ENCODE results near the gene CCDC120.

The CCDC120 gene

DNA sequence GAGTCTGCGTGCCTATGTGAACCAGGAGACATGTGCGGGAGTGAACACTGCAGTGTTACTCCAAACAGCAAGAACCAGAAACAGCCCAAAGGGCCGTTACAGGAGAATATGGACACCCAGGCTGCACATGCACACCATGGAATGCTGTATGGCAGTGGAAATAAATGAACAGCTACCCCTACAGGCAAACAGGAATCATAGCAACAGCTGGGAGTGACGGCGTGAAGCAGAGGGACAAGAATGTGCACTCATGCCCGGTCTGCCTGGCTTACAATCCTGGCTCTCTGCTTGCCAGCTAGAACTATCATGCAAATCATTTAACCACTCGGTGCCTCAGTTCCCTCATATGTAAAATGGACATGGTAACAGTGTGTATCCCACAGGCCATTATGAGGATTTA, 48.1 kb downstream of the CCDC120 start:
- H3K9me3 Mint-ChIP-seq = no peaks in the 10 kb centered on the region
- peaks cover 10% of the 10 kb centered on the region for H3K36me3 Mint-ChIP-seq (ENCODE audit: low read depth)
- H3K27me3 Mint-ChIP-seq = no peaks in the 10 kb centered on the region
- H3K27ac Mint-ChIP-seq = no peak overlapping the region
- peaks cover 3% of the 10 kb centered on the region for H3K4me1 Mint-ChIP-seq (ENCODE audit: low read depth)
- no peak overlapping the region for H3K4me3 Mint-ChIP-seq

GRCh38 chrX:49108641-49109040, 49.8 kb downstream of the CCDC120 start:
- peaks cover 16% of the 10 kb centered on the region for H3K36me3 Mint-ChIP-seq (ENCODE audit: low read depth)
- no peaks in the 10 kb centered on the region for H3K27me3 Mint-ChIP-seq

GRCh38 chrX:49110417-49110816, 51.6 kb downstream of the CCDC120 start:
- H3K4me1 Mint-ChIP-seq (ENCODE audit: low read depth) = no peaks in the 10 kb centered on the region
- no peak overlapping the region for H3K4me3 Mint-ChIP-seq
- no peaks in the 10 kb centered on the region for H3K9me3 Mint-ChIP-seq
- H3K27me3 Mint-ChIP-seq = no peaks in the 10 kb centered on the region
- peaks cover 20% of the 10 kb centered on the region for H3K36me3 Mint-ChIP-seq (ENCODE audit: low read depth)
- no peak overlapping the region for H3K27ac Mint-ChIP-seq

More at GRCh38 chrX:49108641-49109040, 49.8 kb downstream of the CCDC120 start:
- Mint-ChIP-seq H3K4me1 (ENCODE audit: low read depth) (no peaks in the 10 kb centered on the region), H3K4me3 (no peak overlapping the region), H3K27ac (no peak overlapping the region), H3K9me3 (no peaks in the 10 kb centered on the region)

DNA sequence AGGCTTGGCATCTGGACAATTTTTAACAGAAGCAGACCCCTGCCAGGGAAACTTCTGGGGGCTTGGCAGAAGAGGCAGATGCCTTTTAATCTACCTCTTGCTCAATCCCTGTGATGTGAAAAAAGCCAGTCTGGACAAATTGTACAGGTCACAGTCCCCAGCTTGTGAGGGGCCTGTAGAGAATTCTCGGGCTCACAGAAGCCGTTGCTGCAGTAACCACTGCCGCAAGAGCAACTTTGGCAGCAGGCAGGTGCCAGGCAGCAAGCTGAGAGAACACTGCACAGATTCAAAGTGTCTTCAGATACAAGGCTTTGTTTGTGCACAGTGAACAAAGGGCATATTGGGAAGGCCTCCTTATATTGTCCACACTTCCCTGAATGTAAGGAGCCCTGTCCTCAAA, 53.0 kb downstream of the CCDC120 start:
- H3K27me3 Mint-ChIP-seq = no peaks in the 10 kb centered on the region
- peaks cover 3% of the 10 kb centered on the region for H3K4me1 Mint-ChIP-seq (ENCODE audit: low read depth)
- H3K27ac Mint-ChIP-seq = no peak overlapping the region
- H3K4me3 Mint-ChIP-seq = no peak overlapping the region
- H3K36me3 Mint-ChIP-seq (ENCODE audit: low read depth) = peaks cover 33% of the 10 kb centered on the region
- no peaks in the 10 kb centered on the region for H3K9me3 Mint-ChIP-seq

DNA sequence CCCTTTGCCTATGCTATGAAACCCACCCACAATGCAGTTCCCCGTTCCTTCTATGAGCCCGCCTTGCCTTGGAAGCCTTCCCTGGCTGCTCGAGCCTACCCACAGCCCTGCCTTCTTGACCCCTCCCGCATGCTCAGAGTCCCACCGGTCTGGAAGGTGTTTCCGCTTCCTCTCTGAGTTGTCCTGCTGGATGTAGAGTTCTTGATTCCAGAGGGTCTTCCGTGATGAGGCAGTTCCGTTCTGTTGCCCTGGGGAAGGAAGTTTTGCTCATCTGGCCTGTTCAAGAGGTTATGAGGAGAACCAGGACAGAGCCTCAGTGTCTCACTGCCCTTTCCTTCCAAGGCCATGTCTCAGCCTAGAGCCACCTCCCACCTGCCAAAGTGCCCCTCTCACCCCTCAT, 57.3 kb downstream of the CCDC120 start:
- peaks cover 14% of the 10 kb centered on the region for H3K4me1 Mint-ChIP-seq (ENCODE audit: low read depth)
- peaks cover 41% of the 10 kb centered on the region for H3K36me3 Mint-ChIP-seq (ENCODE audit: low read depth)
- no peaks in the 10 kb centered on the region for H3K27me3 Mint-ChIP-seq
- no peak overlapping the region for H3K4me3 Mint-ChIP-seq
- no peak overlapping the region for H3K27ac Mint-ChIP-seq
- H3K9me3 Mint-ChIP-seq = no peaks in the 10 kb centered on the region

- H3K4me1 Mint-ChIP-seq (ENCODE audit: low read depth) = peaks cover 16% of the 10 kb centered on the region
- H3K9me3 Mint-ChIP-seq = no peaks in the 10 kb centered on the region
- no peak overlapping the region for H3K4me3 Mint-ChIP-seq
- H3K27me3 Mint-ChIP-seq = no peaks in the 10 kb centered on the region
- peaks cover 45% of the 10 kb centered on the region for H3K36me3 Mint-ChIP-seq (ENCODE audit: low read depth)
- no peak overlapping the region for H3K27ac Mint-ChIP-seq
Observed at GRCh38 chrX:49116716-49117115, 57.9 kb downstream of the CCDC120 start.

DNA sequence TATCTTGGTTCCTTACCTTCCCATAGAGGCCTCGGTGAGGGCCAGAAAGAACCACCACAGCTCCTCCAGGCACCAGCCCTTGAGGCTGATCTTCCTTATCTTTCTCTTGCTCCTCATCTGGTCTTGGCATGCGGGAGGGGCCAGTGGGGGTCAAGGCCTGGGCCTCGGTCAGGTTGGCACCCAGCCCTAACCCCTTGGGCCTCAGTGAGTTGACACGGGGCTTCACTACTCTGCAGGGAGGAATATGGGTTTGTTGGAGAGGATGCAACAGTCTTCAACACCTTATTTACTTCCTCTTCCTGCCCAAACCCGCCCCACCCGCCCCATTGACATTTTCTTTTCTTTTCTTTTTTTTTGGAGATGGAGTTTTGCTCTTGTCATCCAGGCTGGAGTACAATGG, 58.8 kb downstream of the CCDC120 start:
- H3K27ac Mint-ChIP-seq = no peak overlapping the region
- H3K9me3 Mint-ChIP-seq = no peaks in the 10 kb centered on the region
- H3K4me1 Mint-ChIP-seq (ENCODE audit: low read depth) = peaks cover 24% of the 10 kb centered on the region
- peaks cover 43% of the 10 kb centered on the region for H3K36me3 Mint-ChIP-seq (ENCODE audit: low read depth)
- H3K4me3 Mint-ChIP-seq = no peak overlapping the region
- H3K27me3 Mint-ChIP-seq = no peaks in the 10 kb centered on the region

Measured in stimulated activated naive CD8-positive, alpha-beta T cell treated with anti-CD3 and anti-CD28 coated beads, Interleukin-15, Interleukin-2, amounts not matched to agents 100 ng/mL and 50 ng/mL, for 24 hours (primary cell).